HEK293 (cell line): ENCODE results near the gene FGR.

Experiments
- CTCF ChIA-PET: fragments of 350-600 bp; formaldehyde crosslinking; extraction: SDS; loops from one replicate; lab custom pipeline; 2021; ENCODE audit warnings: antibody characterized with exemption; lab: Yijun Ruan, JAX
- POLR2A ChIA-PET: fragments of 300-600 bp; formaldehyde crosslinking; extraction: SDS; loops from one replicate; lab custom pipeline; 2020; ENCODE audit warnings: antibody characterized with exemption, inconsistent platforms; lab: Yijun Ruan, JAX
- H3K27ac ChIP-seq: fragments of 200-500 bp; sonication (Bioruptor generic); 2 replicates; pipeline ENCODE4 v1.5.1; 2014; ENCODE audit warnings: low read depth, low read length, control low read depth, inconsistent platforms; ENCODE audit errors: extremely low read depth
- H3K36me3 ChIP-seq, 2 experiments: fragments of 200-500 bp in 1 of 2; sonication (Bioruptor generic) in 1 of 2; 1 replicate in 1 of 2; 2 replicates in 1 of 2; pipeline ENCODE4 v1.5.1; 2014 to 2017; ENCODE audit warnings: inconsistent platforms in 2 of 2, low read length in 2 of 2; ENCODE audit not compliant: control insufficient read depth in 2 of 2, insufficient read depth in 1 of 2
- H3K4me1 ChIP-seq: fragments of 200-500 bp; sonication (Bioruptor generic); 2 replicates; pipeline ENCODE4 v1.5.1; 2014; ENCODE audit warnings: mild to moderate bottlenecking, low read length, inconsistent platforms; ENCODE audit not compliant: control insufficient read depth, insufficient read depth
- H3K4me3 ChIP-seq: 2 replicates; pipeline ENCODE4 v1.5.1; 2011; ENCODE audit warnings: low read depth, mild to moderate bottlenecking, control low read depth, low read length, moderate library complexity
- H3K9me3 ChIP-seq: fragments of 200-500 bp; sonication (Bioruptor generic); 2 replicates; pipeline ENCODE4 v1.5.1; 2014; ENCODE audit warnings: low read depth, low read length, inconsistent platforms; ENCODE audit not compliant: control insufficient read depth, insufficient read depth
- GLIS2 ChIP-seq: fragments of 450-650 bp; formaldehyde crosslinking; IDR thresholded peaks from 2 replicates; pipeline ENCODE4 v1.5.1; 2016; ENCODE audit warnings: missing biosample characterization, missing genetic modification characterization
- IKZF3 ChIP-seq: fragments of 450-650 bp; IDR thresholded peaks from 2 replicates; pipeline ENCODE4 v1.5.0; 2018; ENCODE audit warnings: missing biosample characterization, mild to moderate bottlenecking, missing genetic modification characterization, moderate library complexity
- MYNN ChIP-seq: fragments of 450-650 bp; formaldehyde crosslinking; IDR thresholded peaks from 2 replicates; pipeline ENCODE4 v1.5.1; 2016; ENCODE audit warnings: missing biosample characterization, missing genetic modification characterization, borderline replicate concordance
- PATZ1 ChIP-seq: fragments of 450-650 bp; formaldehyde crosslinking; IDR thresholded peaks from 2 replicates; pipeline ENCODE4 v1.5.1; 2016; ENCODE audit warnings: missing biosample characterization, missing genetic modification characterization
- TRIM28 ChIP-seq: IDR thresholded peaks from 2 replicates; pipeline ENCODE4 v1.6.1; 2011; ENCODE audit warnings: low read length, control low read depth, borderline replicate concordance
- TSHZ1 ChIP-seq: fragments of 450-650 bp; formaldehyde crosslinking; IDR thresholded peaks from 2 replicates; pipeline ENCODE4 v1.5.1; 2016; ENCODE audit warnings: missing biosample characterization, missing genetic modification characterization, borderline replicate concordance
- ZFHX2 ChIP-seq: fragments of 450-650 bp; formaldehyde crosslinking; conservative IDR thresholded peaks from 2 replicates; pipeline ENCODE4 v1.5.1; 2016; ENCODE audit warnings: missing biosample characterization, missing genetic modification characterization
- ZNF121 ChIP-seq: fragments of 450-650 bp; formaldehyde crosslinking; IDR thresholded peaks from 2 replicates; pipeline ENCODE4 v1.5.1; 2016; ENCODE audit warnings: missing biosample characterization, missing genetic modification characterization
- ZNF155 ChIP-seq: fragments of 450-650 bp; formaldehyde crosslinking; IDR thresholded peaks from 2 replicates; pipeline ENCODE4 v1.5.1; 2016; ENCODE audit warnings: missing biosample characterization, missing genetic modification characterization
- ZNF311 ChIP-seq: fragments of 450-650 bp; formaldehyde crosslinking; IDR thresholded peaks from 2 replicates; pipeline ENCODE4 v1.5.1; 2017; ENCODE audit warnings: missing biosample characterization, missing genetic modification characterization, borderline replicate concordance
- ZNF362 ChIP-seq: fragments of 450-650 bp; formaldehyde crosslinking; IDR thresholded peaks from 2 replicates; pipeline ENCODE4 v1.5.1; 2016; ENCODE audit warnings: missing biosample characterization, missing genetic modification characterization
- ZNF423 ChIP-seq: fragments of 450-650 bp; formaldehyde crosslinking; IDR thresholded peaks from 2 replicates; pipeline ENCODE4 v1.5.1; 2016; ENCODE audit warnings: missing biosample characterization, missing genetic modification characterization
- ZNF433 ChIP-seq: fragments of 450-650 bp; formaldehyde crosslinking; IDR thresholded peaks from 2 replicates; pipeline ENCODE4 v1.5.1; 2016; ENCODE audit warnings: missing biosample characterization, missing genetic modification characterization, low read depth
- ZNF449 ChIP-seq: fragments of 450-650 bp; formaldehyde crosslinking; IDR thresholded peaks from 2 replicates; pipeline ENCODE4 v1.5.1; 2017; ENCODE audit warnings: missing biosample characterization, mild to moderate bottlenecking, missing genetic modification characterization, moderate library complexity
- ZNF510 ChIP-seq: fragments of 450-650 bp; formaldehyde crosslinking; IDR thresholded peaks from 2 replicates; pipeline ENCODE4 v1.5.1; 2018; ENCODE audit warnings: mild to moderate bottlenecking, missing genetic modification characterization, missing biosample characterization; ENCODE audit not compliant: insufficient replicate concordance
- ZNF544 ChIP-seq: fragments of 450-650 bp; formaldehyde crosslinking; IDR thresholded peaks from 2 replicates; pipeline ENCODE4 v1.5.0; 2017; ENCODE audit warnings: missing biosample characterization, missing genetic modification characterization
- ZNF561 ChIP-seq: fragments of 450-650 bp; IDR thresholded peaks from 2 replicates; pipeline ENCODE4 v1.5.1; 2018; ENCODE audit warnings: missing biosample characterization, missing genetic modification characterization, borderline replicate concordance
- ZNF571 ChIP-seq: fragments of 450-650 bp; formaldehyde crosslinking; IDR thresholded peaks from 2 replicates; pipeline ENCODE4 v1.5.0; 2017; ENCODE audit warnings: missing biosample characterization, missing genetic modification characterization
- ZNF580 ChIP-seq: fragments of 450-650 bp; formaldehyde crosslinking; IDR thresholded peaks from 2 replicates; pipeline ENCODE4 v1.5.1; 2016; ENCODE audit warnings: missing biosample characterization, missing genetic modification characterization
- ZNF701 ChIP-seq: fragments of 450-650 bp; formaldehyde crosslinking; IDR thresholded peaks from 2 replicates; pipeline ENCODE4 v1.5.1; 2016; ENCODE audit warnings: missing biosample characterization, missing genetic modification characterization
- ZNF704 ChIP-seq: fragments of 450-650 bp; formaldehyde crosslinking; IDR thresholded peaks from 2 replicates; pipeline ENCODE4 v1.5.1; 2016; ENCODE audit warnings: missing biosample characterization, missing genetic modification characterization
- ZNF768 ChIP-seq: fragments of 450-650 bp; formaldehyde crosslinking; IDR thresholded peaks from 2 replicates; pipeline ENCODE4 v1.5.1; 2018; ENCODE audit warnings: missing biosample characterization, mild to moderate bottlenecking, missing genetic modification characterization
- ZNF776 ChIP-seq: fragments of 450-650 bp; formaldehyde crosslinking; IDR thresholded peaks from 2 replicates; pipeline ENCODE4 v1.5.0; 2017; ENCODE audit warnings: missing biosample characterization, missing genetic modification characterization, borderline replicate concordance
- ZNF792 ChIP-seq: fragments of 450-650 bp; formaldehyde crosslinking; IDR thresholded peaks from 2 replicates; pipeline ENCODE4 v1.5.1; 2016; ENCODE audit warnings: missing biosample characterization, missing genetic modification characterization

Gene FGR

GRCh38 chr1:27592232-27592930 lies 42.6 kb downstream of the FGR start:
- no peak overlapping the region for H3K27ac ChIP-seq
- H3K4me1 ChIP-seq, result peaks cover 13% of the 10 kb centered on the region
- TF ChIP-seq ZNF121 (tag by site-specific recombination) (no peak), IKZF3 (no peak), GLIS2 (tag by site-specific recombination) (peak; percentile 32; the same call in 1 of the 2 replicates), ZNF776 (tag by site-specific recombination) (no peak), ZNF768 (tag by site-specific recombination) (no peak), ZNF155 (no peak)
- peaks cover 0 to 19% of the 10 kb centered on the region in 2 experiments; a peak in 1 of 3 replicates for H3K36me3 ChIP-seq
- CTCF ChIA-PET, result interaction anchor here (0.7 to 1.5 kb wide), 5 partner anchors 10 to 197 kb away, joined by 3 to 5 read pairs (median 3); no protein-coding TSS in a partner anchor
- no peak overlapping the region for H3K4me3 ChIP-seq
- POLR2A ChIA-PET, result interaction anchor here (0.7 to 2.1 kb wide), 4 partner anchors 12 to 102 kb away, joined by 3 to 5 read pairs (median 3); partner anchors contain the start of genes AHDC1 and WASF2
- H3K9me3 ChIP-seq, result no peaks in the 10 kb centered on the region

- no peak overlapping the region for H3K4me3 ChIP-seq
- peaks cover 13% of the 10 kb centered on the region for H3K4me1 ChIP-seq
- POLR2A ChIA-PET, result interaction anchor here (0.7 to 2.1 kb wide), 4 partner anchors 11 to 101 kb away, joined by 3 to 5 read pairs (median 4); partner anchors contain the start of genes AHDC1 and WASF2
- no peak for TF ChIP-seq ZNF433
- TF ChIP-seq ZNF544 (tag by site-specific recombination), result no peak
- TF ChIP-seq ZNF423 (tag by site-specific recombination), result no peak
- 0 out of 2 replicates have a peak, but pooled peaks have one; percentile 16 for TF ChIP-seq MYNN (tag by site-specific recombination)
- TF ChIP-seq TSHZ1 (tag by site-specific recombination), result no peak
- TF ChIP-seq ZNF704 (tag by site-specific recombination), result no peak
- TF ChIP-seq ZNF510 (tag by site-specific recombination), result no peak
- TF ChIP-seq ZNF571 (tag by site-specific recombination), result no peak
- 0 out of 2 replicates have a peak, but pooled peaks have one; percentile 13 for TF ChIP-seq ZNF449 (tag by site-specific recombination)
- 0 out of 2 replicates have a peak, but pooled peaks have one; percentile 35 for TF ChIP-seq ZNF580 (tag by site-specific recombination)
- no peak for TF ChIP-seq ZNF362 (tag by site-specific recombination)
- TF ChIP-seq ZNF561, result no peak
- TF ChIP-seq ZNF311, result no peak
- TF ChIP-seq ZFHX2, result no peak
- no peak for TF ChIP-seq ZNF701 (tag by site-specific recombination)
- no peak for TF ChIP-seq TRIM28
- no peak for TF ChIP-seq ZNF792 (tag by site-specific recombination)
- no peak for TF ChIP-seq PATZ1 (tag by site-specific recombination)
Measured at GRCh38 chr1:27591622-27592021, 43.4 kb downstream of the FGR start.

More at GRCh38 chr1:27591622-27592021, 43.4 kb downstream of the FGR start:
- CTCF ChIA-PET, result interaction anchor here (0.6 to 1.5 kb wide), 6 partner anchors 11 to 196 kb away, joined by 3 to 5 read pairs (median 3); no protein-coding TSS in a partner anchor
- Histone ChIP-seq H3K36me3 (peaks cover 0 to 19% of the 10 kb centered on the region in 2 experiments; a peak in 1 of 3 replicates), H3K27ac (no peak overlapping the region), H3K9me3 (no peaks in the 10 kb centered on the region)
